GM21423 (cell line): ENCODE data around the gene MYO1D.
A peak's percentile ranks its signal among the peaks of the same experiment; 100 is the strongest.

ENCODE experiments used
- ATAC-seq: cut with Tn5 transposase; IDR thresholded peaks from one replicate; pipeline ENCODE4 v1.9.1; 2021; ENCODE audit warnings: mild to moderate bottlenecking, moderate library complexity; ENCODE audit not compliant: unreplicated experiment

Gene MYO1D

GRCh38 chr17:32517982-32518381 is 358.9 kb downstream of the MYO1D start:
- ATAC-seq, result no peak

DNA sequence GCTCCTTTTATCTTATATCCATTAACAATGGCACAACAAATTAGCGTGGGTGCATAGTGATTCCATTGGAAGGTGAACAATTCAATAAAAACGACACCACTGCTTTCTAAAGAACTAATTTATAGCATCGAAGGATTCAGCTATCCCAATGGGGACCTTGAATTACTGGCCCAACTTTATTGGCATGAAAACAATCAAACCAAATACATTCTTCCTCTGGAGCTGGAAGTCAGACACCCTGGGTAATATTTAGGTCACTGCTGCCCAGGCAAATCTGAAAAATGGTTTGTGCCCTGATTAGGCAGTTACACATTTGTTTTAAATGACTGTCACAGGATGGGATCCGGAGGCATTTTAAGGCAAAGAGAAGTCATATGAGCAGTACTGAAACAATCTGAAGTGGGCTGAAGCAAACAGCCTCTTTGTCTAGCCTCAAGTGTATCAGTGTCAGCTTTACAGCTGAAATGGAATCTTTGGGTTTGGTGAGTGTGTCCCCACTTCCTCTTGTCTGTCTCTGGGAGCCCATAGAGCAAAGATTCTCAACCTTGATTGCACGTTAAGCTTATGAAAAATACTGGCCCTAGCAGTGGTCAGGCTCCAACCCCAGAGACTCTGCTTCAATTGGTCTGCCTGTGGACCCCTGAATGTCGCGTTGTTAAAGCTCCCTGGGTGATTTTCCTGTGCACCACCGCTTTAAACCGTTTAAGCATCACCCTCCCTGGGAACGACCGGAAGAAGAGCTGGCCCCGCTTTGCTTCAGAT is 359.8 kb downstream of the MYO1D start:
- ATAC-seq, result peak; percentile 32

DNA sequence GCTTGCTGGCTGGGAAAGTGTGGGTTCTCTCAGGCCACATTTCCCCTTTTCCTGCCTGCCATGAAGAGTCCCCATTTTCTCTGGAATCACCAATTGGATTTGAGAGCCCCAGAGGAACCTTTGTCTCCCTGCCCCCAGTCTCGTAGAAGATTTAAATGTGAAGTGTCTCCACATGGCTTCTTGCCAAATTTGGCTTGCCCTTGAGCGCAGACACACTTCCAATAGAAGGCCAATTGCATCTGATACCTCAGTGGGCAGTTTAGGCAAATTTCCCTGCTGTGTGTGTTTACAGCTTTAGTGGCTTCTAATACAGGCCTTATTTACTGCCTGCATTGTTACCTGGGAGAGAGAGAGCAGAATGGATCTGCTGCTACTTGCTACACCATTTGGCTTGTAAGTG is 360.5 kb downstream of the MYO1D start:
- ATAC-seq, result no peak

DNA sequence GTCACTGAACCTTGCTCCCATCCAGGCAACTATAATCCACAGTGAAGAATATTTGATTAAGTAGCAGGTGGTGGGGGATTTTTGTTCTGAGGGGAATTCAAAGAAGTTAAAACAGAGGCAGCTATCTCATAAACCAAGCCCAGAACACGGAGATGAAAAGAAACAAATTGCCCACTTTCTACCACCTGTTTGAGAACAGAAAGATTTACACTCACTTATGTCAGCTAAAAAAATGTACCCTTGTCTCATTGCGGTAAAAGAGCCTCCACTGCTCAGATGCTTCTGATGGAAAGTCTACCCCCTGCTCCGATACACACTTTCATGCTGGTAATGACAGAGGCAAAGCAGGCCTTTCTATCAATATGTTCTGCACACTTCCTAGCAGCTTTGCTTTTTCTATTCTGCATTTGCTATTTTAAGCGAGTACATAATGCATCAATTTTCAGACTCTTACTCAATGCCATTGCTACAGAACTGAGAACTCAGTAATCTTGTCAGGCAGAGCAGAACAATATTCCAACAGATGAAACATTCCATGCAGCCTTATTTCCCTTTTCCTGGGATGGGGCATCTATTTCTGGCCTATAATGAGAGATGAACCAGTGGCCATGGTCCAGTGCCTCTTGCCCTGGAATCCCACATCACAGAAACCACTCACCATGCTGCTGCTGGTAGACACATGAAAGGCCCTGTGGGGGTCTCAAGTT is 361.1 kb downstream of the MYO1D start:
- ATAC-seq, result no peak

GRCh38 chr17:32514606-32515005 is 362.3 kb downstream of the MYO1D start:
- ATAC-seq, result no peak

GRCh38 chr17:32513579-32513978 is 363.3 kb downstream of the MYO1D start:
- ATAC-seq, result no peak

DNA sequence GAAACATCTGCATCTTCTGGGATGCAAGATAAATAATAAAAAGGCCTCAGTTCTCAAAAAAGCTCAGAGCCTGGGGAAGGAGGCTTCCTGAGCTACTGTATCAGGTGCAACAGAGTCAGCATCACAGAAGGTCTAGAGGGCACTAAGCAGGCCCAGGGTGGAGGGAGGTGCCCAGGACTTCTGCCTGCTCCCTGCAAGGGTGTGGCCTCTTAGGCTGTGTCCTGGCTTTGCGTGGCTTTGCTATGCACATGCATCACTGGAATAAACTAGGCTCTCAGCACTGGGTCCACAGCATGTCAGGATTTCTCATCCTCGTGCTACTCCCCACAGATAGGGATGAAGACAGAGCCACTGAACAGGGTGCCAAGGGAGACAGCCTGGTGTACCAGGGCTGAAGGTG is 364.6 kb downstream of the MYO1D start:
- ATAC-seq, result no peak

DNA sequence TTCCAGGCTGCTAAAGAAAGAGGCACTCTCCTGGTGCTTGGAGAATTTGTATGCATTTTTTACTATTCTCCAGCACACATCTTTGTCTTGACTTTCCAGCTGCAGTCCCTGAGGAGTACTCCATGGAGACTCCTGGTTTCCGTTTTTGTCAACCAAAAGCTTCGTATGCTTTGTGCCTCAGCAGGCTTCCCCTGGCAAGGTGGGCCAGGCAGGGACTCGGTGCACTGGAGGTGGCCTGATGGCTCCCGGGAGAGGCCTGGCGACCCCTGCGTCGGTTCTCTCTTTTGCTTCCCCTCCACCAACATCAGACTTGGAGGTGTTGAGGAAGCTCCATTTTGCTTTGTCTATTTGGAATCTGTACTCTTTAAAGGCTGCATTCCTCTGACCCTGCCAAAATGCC is 366.5 kb downstream of the MYO1D start:
- ATAC-seq, result no peak

DNA sequence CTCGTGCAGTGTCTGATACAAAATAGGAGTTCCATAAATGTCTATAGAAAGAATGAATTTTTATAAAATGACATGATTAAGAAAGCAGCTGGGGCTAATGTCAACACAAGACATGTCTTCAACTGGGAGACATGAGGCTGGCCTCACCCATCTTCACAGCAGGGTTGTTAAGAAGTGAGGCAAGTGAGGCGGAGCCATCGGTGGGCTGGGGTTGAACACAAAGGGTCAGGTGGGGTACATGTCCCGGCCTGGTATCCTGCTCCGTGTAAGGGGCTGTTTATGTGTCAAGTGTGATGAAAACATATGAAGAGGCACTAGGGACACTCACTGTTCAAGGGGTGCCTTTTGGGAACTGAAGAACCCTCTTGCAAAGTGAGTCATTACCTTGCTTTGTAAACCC is 368.0 kb downstream of the MYO1D start:
- ATAC-seq, result no peak

GRCh38 chr17:32504166-32504990 is 372.5 kb downstream of the MYO1D start:
- no peak for ATAC-seq

GRCh38 chr17:32503251-32504165 is 373.4 kb downstream of the MYO1D start:
- peak; percentile 79 for ATAC-seq

DNA sequence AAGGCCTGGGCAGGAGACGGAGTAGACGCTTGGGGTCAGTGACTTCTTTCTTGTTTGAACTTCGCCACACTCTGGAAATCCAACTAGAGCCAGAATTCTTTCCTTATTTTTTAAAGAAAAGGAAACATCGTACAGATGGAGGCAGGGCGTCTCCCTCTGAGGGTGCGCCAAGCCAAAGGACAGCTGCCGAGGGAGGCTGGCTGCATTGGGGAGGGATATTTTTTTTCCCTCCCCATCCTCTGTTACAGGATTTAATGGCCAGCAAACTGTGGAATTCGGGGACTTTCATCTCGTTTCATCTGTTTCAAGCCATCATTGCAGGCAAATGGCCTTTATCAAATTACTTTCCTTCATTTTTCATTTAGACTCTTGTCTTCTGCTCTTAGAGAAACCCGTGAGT is 374.2 kb downstream of the MYO1D start:
- no peak for ATAC-seq

GRCh38 chr17:32502013-32502412 is 374.9 kb downstream of the MYO1D start:
- ATAC-seq, result no peak

DNA sequence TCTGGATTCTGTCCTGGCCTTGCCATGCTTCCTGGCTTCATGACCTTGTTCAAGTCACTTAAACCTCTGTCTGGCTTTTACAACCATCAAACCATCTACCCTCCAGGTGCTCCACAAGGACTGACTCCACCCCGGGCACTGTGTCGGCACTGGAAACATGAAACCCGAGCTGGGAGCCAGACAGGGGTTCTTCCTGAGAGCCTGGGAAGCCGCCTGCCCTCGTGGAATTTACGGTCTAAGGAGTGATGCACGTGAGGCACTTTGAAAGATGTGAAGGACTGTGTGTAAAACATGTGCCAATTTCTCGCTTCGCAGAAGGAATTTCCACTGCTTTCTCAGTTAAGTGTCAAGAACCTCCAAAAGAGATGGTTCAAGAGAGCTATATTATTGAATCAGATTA is 378.5 kb downstream of the MYO1D start:
- ATAC-seq, result no peak

DNA sequence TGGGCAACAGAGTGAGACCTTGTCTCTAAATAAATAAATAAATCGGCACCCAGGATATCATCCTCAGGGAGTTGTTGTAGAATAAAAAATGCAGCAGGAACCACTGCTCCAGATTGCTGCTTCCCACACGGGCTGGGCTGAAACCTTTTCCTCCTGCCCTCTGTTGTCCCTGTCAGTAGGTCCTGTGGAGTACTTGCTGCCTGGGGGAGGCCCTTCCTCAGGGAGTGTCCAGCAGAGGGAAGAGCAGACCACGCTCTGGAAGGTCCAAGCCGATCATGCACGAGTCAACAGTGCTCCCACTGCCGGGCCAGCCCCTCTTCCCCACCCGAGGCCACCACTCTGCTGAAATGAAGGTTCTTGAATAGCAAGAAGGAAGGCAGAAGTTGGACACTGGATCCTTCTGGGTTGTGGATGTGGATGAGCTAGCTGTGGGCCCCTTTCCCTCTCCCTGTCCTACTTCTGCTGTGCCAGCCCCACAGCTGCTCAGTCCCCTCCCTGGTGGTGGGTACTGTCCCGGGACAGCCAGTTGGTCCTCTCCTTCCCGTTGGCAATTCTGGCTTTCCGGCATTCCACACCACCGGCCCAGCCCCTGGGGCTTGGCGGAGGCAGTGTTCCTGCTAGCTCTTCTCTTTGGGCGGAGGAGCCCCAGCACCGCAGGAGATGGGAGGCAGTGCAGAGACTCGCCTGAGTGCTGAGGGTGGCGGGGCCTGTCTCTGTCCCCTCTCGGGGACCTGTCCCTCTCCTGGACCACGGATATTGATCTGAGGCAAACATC is 379.3 kb downstream of the MYO1D start:
- no peak for ATAC-seq

DNA sequence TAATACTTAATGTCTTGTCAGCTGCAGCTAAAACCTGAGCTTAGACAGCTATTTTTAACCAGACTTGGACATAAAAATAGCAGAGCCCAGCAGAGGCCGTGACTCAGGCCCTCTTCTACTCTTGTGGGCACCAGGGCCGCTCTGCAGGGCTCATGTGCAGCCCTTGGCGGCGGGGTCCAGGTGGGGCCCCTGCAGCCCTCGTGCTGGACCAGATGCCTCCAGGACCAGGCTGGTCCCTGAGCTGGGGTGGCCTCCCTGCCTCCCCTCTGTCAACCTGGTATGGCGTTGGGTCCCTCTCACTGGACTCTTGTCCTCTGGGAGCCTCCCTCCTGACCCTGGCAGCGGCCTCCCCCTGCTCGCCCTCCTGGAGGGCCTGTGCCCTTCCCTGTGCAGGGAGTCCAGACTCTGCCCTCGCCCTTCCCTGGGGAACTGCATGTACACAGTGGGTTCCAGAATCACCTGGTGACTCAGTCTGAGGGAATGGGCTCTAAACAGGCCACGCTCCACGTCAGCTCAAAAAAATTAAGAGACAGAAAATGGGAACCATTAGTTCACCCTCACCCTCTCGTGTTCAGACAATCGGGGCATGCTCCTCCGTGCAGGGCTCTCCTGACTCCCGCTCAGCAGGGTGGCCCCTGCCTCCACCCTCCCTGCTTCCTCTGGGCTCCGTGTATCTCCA is 380.4 kb downstream of the MYO1D start:
- no peak for ATAC-seq

GRCh38 chr17:32495359-32496231 is 381.3 kb downstream of the MYO1D start:
- no peak for ATAC-seq

GRCh38 chr17:32494621-32495358 is 382.1 kb downstream of the MYO1D start:
- ATAC-seq, result no peak
